A549 treated with DMSO at 1 μM for 4 hours (cell line): Measurements from ENCODE around the gene FCMR. TPM values are rescaled to one million over a fixed set of nuclear protein-coding genes. Genes with fewer than 3 reads are reported as not detected.

Experiments
- total RNA-seq: library from RNA; stranded (reverse); fragments of 200-300 nt; extraction: Qiagen RNA extraction; gene quantifications from 5 replicates; pipeline ENCODE4 v1.2.3, GENCODE V29; 2022; ENCODE audit warnings: low read depth

Gene FCMR, protein sequence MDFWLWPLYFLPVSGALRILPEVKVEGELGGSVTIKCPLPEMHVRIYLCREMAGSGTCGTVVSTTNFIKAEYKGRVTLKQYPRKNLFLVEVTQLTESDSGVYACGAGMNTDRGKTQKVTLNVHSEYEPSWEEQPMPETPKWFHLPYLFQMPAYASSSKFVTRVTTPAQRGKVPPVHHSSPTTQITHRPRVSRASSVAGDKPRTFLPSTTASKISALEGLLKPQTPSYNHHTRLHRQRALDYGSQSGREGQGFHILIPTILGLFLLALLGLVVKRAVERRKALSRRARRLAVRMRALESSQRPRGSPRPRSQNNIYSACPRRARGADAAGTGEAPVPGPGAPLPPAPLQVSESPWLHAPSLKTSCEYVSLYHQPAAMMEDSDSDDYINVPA
- 4.0 to 6.3 TPM (median 4.4 TPM) in 5 replicates for total RNA-seq

DNA sequence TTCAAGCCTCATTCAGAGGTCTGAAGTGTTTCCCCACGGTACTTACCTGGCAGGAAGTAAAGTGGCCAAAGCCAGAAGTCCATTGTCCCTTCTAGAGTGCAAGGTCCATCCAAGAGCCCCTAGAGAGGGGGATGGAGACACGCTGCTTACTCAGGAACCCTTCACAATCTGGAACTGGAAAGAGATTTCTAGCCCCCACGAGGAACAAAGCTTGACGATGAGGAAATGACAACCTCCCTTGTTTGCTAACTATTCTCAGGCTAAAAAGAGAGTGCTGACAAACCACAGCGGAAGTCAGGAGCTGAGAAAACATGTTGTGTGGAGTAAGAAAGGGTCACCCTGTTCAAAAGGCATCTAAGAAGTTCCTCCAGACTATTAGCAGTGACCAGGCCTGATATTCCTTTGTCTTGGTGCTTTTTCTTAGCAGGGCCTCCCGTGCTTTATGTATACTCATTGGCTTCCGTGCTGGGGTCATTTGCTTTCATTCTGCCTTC is at the start of gene FCMR:
TSS of gene FCMR (minus strand) at position 170 of the 494 bp plus-strand sequence. CDS start at position 83, 87 bp downstream.

DNA sequence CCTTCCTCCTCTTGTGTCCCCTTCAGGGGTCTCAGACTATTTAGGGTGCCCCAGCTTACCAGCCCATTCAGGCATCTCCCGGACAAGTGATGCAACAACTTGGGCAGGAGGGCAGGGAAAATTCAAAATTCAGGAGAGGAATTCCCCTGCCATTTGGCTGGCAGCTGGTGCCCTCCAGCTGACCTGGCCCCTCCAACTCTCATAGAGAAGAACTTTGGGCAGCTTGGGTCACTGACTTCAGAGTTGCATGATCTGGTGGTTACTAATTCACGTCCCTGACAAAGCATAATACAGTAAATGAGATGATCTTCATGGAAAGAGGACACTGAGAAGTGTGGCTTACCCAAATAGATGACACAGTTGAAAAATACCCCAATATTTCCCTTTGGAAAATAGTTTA is 48.7 kb upstream of the FCMR start, which contains the start of gene FCAMR:
TSS of gene FCAMR (minus strand) at position 15 of the 400 bp plus-strand sequence. CDS start 335 bp downstream, outside the sequence.

DNA sequence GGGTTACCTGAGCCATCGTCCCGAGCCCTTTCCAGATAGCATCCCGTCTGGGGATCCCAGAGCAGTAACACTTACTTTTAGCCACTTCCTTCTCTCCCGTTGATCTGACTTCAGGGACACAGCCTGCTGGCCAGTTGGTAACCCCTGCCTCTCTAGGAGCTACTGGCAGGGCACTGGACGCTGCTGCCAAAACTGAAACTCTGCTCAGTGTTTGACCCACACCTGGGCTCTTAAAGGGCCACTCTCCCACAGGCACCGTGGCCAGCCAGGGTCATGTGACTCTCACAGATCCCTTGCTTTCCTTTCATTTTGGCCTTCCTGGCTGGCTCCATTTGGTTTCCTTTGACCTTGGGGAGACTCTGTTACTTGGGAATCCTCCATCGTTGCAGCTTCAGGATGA is 24.5 kb upstream of the FCMR start, which contains the start of gene PIGR:
TSS of gene PIGR (minus strand) at position 206 of the 400 bp plus-strand sequence. CDS start 5,935 bp downstream, outside the sequence.

DNA sequence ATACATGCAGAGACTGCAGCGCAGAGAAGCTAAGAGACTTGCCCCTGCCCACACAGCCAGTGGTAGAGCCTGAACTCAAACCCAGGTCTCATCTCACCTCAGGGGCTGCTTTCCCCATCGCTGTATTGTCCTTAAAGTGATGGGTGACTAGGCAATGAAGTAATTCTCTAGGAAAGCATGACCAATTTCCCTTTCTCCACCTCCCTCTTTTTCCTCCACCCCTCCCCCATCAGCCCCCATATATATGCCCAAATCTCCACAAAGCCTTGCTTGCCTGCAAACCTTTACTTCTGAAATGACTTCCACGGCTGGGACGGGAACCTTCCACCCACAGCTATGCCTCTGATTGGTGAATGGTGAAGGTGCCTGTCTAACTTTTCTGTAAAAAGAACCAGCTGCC is 24.6 kb downstream of the FCMR start, which contains the start of gene IL24:
TSS of gene IL24 (plus strand) at position 269 of the 400 bp plus-strand sequence. CDS start 390 bp downstream, outside the sequence.

DNA sequence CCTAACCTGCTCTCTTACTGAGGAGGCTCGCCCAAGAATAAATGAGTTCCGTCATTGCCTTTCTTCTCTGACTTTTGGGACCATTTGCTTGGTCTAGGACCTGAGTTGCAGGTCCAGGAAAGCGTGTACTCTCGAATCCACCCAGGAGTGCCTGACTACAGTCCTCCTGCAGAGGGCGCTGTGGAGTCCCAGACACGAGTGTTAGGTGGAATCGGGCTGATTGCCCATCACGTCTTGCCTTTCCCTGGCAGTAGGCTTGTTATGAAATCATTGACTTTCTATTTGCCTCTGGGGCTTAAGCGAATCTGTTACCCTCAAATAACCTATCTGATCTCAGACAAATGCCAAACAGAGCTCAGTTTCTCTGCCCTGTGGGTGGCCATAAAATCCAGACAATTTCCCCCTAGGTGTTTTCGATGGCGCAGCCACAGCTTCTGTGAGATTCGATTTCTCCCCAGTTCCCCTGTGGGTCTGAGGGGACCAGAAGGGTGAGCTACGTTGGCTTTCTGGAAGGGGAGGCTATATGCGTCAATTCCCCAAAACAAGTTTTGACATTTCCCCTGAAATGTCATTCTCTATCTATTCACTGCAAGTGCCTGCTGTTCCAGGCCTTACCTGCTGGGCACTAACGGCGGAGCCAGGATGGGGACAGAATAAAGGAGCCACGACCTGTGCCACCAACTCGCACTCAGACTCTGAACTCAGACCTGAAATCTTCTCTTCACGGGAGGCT is 56.6 kb downstream of the FCMR start, which contains the start of gene IL20:
TSS of gene IL20 (plus strand) at position 685 of the 733 bp plus-strand sequence. CDS start 230 bp downstream, outside the sequence.

Other genes starting within 250 kb of the FCMR start
- 64.9 to 71.1 TPM (median 68.2 TPM) in 5 replicates for gene MAPKAPK2, start 237.0 kb downstream of the FCMR start, total RNA-seq
- gene IL19, start 151.2 kb downstream of the FCMR start, total RNA-seq = not detected in 5 replicates
- gene IL10, start 149.4 kb downstream of the FCMR start, total RNA-seq = not detected in 5 replicates
- gene IL20, start 56.3 kb downstream of the FCMR start, total RNA-seq = not detected in 5 replicates
- gene IL24, start 24.5 kb downstream of the FCMR start, total RNA-seq = 0.16 to 0.44 TPM (median 0.40 TPM) in 5 replicates
- 0.23 TPM in 1 of 5 replicates, not detected in the others for gene PIGR, start 24.5 kb upstream of the FCMR start, total RNA-seq
- 0.08 TPM in 1 of 5 replicates, not detected in the others for gene FCAMR, start 48.5 kb upstream of the FCMR start, total RNA-seq
- gene C1orf116, start 110.8 kb upstream of the FCMR start, total RNA-seq = 2.5 to 3.4 TPM (median 3.2 TPM) in 5 replicates
- gene YOD1, start 129.3 kb upstream of the FCMR start, total RNA-seq = 5.4 to 8.0 TPM (median 6.9 TPM) in 5 replicates
- 5.7 to 7.5 TPM (median 6.9 TPM) in 5 replicates for gene PFKFB2, start 131.3 kb upstream of the FCMR start, total RNA-seq
- 0.99 to 1.5 TPM (median 1.1 TPM) in 5 replicates for gene C4BPB, start 166.9 kb upstream of the FCMR start, total RNA-seq
- 0.48 to 1.0 TPM (median 0.64 TPM) in 5 replicates for gene C4BPA, start 182.3 kb upstream of the FCMR start, total RNA-seq